HG03196 (cell line): ENCODE data around the gene CYP2C9.
A peak's percentile ranks its signal among the peaks of the same experiment; 100 is the strongest.
"Not testable (repeated sequence)": the region's sequence is repeated elsewhere in the genome, so short reads cannot be mapped to it uniquely, and the experiment has no call there.

Experiments
- ATAC-seq: cut with Tn5 transposase; IDR thresholded peaks from one replicate; pipeline ENCODE4 v1.9.1; 2021; ENCODE audit not compliant: unreplicated experiment

CYP2C9 gene

GRCh38 chr10:94938383-94938782, at the start of gene CYP2C9:
CYP2C9 (plus strand) TSS chr10:94938658; CDS start chr10:94938683, 25 bp downstream.
- no peak for ATAC-seq

DNA sequence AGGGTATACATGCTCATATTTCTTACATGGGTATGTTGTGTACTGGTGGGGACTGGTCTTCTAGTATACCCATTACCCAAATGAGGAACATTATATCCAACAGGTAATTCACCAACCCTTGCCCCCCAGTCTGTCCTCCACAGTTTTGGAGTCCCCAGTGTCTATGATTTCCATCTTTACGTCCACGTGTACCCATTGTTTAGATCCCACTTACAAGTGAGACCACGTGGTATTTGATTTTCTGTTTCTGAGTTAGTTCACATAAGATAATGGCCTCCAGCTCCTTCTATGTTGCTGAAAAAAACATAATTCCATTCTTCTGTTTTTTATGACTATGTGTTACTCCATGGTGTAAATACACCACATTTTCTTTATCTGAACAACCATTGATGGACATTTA, 49.3 kb upstream of the CYP2C9 start:
- ATAC-seq = no peak

- no peak for ATAC-seq
Observed at GRCh38 chr10:94890264-94891022, 48.0 kb upstream of the CYP2C9 start.

DNA sequence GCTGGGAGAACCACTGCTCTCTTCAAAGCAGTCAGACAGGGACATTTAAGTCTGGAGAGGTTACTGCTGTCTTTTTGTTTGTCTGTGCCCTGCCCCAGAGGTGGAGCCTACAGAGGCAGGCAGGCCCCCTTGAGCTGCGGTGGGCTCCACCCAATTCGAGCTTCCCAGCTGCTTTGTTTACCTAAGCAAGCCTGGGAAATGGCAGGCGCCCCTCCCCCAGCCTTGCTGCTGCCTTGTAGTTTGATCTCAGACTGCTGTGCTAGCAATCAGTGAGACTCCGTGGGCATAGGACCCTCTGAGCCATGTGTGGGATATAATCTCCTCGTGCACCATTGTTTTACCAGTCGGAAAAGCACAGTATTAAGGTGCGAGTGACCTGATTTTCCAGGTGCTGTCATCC, 40.0 kb upstream of the CYP2C9 start:
- ATAC-seq = not testable (repeated sequence)

GRCh38 chr10:94902080-94902479, 36.4 kb upstream of the CYP2C9 start:
- ATAC-seq = no peak

DNA sequence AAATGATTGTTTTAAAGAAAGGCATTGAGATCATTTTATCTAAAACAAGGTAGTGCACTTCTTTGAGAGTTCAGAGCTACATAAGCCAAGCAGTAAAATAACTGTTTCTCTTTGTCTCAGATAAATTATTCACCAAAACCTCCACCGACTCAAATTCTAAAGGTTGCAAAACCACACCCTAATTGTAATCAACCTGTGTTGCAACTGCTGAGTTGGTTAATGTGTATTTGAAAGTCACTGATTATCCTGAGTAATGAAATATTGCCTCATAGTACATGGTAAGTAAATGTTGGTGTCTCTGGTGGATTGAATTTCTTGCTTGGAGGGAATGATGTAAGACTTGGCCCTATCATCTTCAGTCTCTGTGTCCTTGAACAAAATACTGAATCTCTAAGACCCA, 35.9 kb upstream of the CYP2C9 start:
- peak; percentile 68 for ATAC-seq

GRCh38 chr10:94904506-94905148, 33.8 kb upstream of the CYP2C9 start:
- not testable (repeated sequence) for ATAC-seq

GRCh38 chr10:94916423-94916822, 22.0 kb upstream of the CYP2C9 start:
- ATAC-seq = no peak

DNA sequence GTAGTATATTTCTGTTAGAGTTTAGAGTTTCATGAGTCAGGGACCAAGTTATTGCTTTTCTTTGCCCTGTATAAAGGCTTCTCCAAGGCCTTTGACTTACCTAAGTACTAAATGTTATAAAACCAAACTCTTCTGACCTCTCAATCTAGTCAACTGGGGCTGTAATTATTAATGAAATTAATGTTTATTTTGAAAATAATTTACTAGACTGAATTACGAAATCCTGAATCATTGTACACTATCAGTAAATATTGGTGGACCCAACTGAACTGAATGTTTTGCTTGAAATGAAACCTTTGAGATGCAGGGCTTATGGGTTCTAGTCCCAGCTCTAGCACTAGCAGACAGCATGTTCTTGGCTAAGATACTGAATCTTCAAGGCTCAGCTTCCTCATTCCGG, 1.7 kb upstream of the CYP2C9 start:
- no peak for ATAC-seq

GRCh38 chr10:94943432-94944103, 5.1 kb downstream of the CYP2C9 start:
- not testable (repeated sequence) for ATAC-seq

DNA sequence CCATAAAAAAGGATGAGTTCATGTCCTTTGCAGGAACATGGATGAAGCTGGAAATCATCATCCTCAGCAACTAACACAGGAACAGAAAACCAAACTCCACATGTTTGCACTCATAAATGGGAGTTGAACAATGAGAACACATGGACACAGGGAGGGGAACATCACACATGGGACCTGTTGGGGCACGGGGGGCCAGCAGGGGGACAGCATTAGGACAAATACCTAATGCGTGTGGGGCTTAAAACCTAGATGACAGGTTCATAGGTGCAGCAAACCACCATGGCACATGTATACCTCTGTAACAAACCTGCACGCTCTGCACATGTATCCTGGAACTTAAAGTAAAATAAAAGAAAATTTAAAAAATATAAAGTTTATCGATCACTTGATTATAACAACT, 7.7 kb downstream of the CYP2C9 start:
- ATAC-seq = not testable (repeated sequence)

DNA sequence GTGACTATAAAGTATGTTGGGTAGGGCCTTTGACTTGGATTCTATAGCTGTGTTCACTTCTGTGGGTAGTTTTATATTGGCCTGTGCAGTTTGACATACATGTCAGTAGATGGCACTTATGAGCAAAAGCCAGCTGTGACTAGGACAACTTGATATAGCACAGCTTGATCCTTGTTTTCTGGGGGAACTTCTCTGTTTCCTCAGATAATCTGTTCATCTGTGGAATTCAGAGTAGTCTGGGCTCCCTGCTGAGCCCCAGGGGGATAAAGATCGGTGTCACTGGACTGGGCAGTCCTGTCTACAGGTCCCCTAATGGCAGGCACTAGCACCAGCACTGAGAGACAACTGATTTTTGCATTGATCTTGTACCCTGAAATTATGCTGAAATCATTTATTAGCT, 25.4 kb downstream of the CYP2C9 start:
- ATAC-seq = no peak

DNA sequence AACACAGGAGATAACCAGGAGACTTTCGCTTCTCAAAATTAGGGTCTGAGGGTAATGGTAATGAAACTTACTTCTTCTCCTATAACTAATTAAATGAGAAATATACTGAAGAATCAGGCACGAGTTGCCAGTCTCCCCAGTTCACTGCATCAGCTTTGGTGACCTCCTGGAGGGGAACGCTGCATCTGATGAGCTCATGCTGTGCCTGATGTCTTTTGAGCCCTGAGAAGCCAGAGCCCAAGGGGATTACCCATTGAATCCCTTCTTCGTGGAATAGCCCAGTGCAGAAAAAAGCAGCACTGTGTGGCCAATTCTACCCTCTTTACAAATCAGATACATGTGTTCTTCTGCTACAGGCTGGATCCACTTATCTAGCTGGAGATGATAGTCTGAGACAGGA, 45.1 kb downstream of the CYP2C9 start:
- ATAC-seq = no peak

DNA sequence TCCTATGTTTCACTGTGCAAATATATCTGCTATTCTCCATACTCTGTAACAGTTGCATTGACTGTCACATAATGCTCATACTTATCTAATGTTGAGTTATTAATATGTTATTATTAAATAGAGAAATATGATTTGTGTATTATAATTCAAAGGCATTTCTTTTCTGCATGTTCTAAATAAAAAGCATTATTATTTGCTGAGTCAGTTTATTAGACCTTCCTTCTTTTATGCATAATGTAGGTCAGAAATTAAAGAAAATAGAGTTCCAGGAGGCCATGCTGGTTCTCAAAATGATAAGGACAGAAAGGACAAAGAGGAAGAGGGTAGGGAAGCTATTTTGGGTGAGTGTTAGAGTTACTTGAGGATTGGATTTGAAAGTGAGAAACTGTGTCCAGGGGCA, 50.7 kb downstream of the CYP2C9 start:
- no peak for ATAC-seq

DNA sequence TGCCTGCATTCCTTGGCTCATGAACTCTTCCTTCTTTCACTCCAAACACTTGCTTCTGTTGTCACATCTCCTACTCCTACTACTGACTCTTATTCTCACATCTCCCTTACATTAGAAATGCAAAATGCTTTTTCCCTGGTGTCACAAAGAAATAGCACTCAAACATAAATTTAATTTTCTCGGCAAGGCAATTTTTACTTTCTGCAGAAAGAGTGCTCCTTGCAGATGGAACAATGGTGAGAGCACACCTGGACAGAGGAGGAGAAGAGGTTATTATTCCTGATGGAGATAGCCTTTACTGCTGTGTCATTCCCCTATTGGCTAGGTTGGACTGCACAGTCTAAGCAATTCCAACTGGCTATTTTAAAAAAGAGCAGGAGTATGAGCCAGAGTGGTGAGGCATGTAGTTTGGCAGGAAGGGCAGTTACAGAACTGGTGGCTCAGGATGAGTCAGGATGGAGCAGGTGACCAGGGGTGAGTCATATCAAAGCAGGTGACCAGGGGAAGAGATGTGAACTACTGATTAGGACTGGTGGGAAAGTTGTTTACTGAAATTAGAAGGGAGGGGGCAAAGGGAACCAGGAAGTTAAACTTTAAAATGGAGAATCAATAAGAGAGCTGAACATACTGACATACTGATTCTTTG, 52.9 kb downstream of the CYP2C9 start:
- no peak for ATAC-seq

GRCh38 chr10:94992811-94993210, 54.4 kb downstream of the CYP2C9 start:
- no peak for ATAC-seq

DNA sequence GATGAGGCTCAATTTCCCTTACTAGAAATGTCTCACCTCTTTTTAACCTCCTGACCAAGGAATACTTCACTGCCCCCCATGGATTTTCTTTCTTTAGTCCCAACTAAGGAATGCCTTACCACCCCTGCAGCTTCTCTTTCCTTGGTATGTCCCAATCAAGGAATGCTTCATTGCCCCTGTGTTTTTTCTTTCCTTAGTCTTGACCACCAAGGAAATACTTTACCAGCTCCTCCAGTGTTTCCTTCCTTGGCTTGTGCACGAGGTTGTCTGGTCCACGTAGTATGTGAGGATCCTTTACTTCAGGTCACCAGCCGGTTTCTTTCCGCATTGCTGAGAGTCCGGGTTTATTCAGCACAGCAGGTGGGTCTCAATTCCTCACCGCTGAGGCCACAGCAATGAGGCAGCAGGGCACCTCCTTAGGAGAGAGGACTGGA, 59.3 kb downstream of the CYP2C9 start:
- ATAC-seq = no peak

GRCh38 chr10:95026461-95026860, 88.0 kb downstream of the CYP2C9 start:
- ATAC-seq = no peak

DNA sequence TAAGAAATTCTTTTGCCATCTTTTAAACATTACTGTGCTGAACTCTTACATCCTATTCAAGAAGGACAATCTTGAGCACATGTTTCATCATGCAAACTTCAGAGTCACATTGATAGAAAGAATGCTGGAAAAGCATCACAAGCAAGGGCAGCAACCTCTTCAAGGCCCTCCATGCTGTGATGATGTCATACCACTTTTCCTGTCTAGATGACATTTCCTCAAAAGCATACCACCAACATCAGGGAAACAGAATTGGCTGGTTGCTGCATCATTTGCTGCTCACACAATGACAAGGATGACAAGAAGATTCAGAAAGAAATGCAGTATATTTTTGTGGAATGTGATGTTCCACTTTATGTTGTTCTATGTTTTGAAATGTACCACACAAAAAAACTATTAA, 93.2 kb downstream of the CYP2C9 start:
- ATAC-seq = no peak

GRCh38 chr10:95034401-95034800, 95.9 kb downstream of the CYP2C9 start:
- ATAC-seq = no peak
